HCT116 (cell line): ENCODE results near the gene CD34. TPM values are rescaled to one million over a fixed set of nuclear protein-coding genes. Genes with fewer than 3 reads are reported as not detected.

Experiments used
- ATAC-seq: fragments of 200-7000 bp; cut with Tn5 transposase; 2 replicates; pipeline ENCODE4 v1.9.1; 2020; ENCODE audit warnings: mild to moderate bottlenecking, moderate library complexity
- BruUV-seq: library from RNA; stranded (reverse); fragments of 400-500 nt; replicated peaks from 2 replicates; lab custom pipeline; 2021; lab: Mats Ljungman, UMichigan
- CTCF ChIA-PET: fragments of 300-600 bp; sonication (Branson Sonifier 250); formaldehyde crosslinking; loops from one replicate; lab custom pipeline; 2021; ENCODE audit warnings: antibody characterized with exemption; lab: Charles Lee
- POLR2A ChIA-PET: fragments of 300-600, 350-600 bp; sonication (Branson Sonifier 250); formaldehyde crosslinking; loops from one replicate; lab custom pipeline; 2021; ENCODE audit warnings: antibody characterized with exemption; lab: Charles Lee
- RAD21 ChIA-PET, 2 experiments: fragments of 300-600 bp; sonication (Branson Sonifier 250); formaldehyde crosslinking; loops; one replicate each; lab custom pipeline; 2023; ENCODE audit warnings: low total read pairs in 2 of 2; ENCODE audit not compliant: uncharacterized antibody in 2 of 2, unreplicated experiment in 2 of 2, low non-redundant PET in 1 of 2; lab: Charles Lee
- DNase-seq: peaks from one replicate; pipeline ENCODE4 v3.0.0-alpha.2; 2010; ENCODE audit warnings: low read depth, low spot score
- H2AFZ ChIP-seq: fragments of 200-600 bp; shearing (Covaris generic), sonication (generic); 2 replicates; pipeline ENCODE4 v1.6.1; 2017; ENCODE audit warnings: low read depth, mixed run types, mixed read lengths, antibody characterized with exemption, low read length; ENCODE audit not compliant: poor library complexity, severe bottlenecking
- H3K27ac ChIP-seq: 2 replicates; pipeline ENCODE4 v1.5.1; 2012; ENCODE audit warnings: low read depth, low read length
- H3K27me3 ChIP-seq: fragments of 200-600 bp; sonication (generic); 2 replicates; pipeline ENCODE4 v1.6.1; 2016; ENCODE audit warnings: mixed run types, low read length, mixed read lengths; ENCODE audit not compliant: insufficient read depth
- H3K36me3 ChIP-seq, 2 experiments: fragments of 200-500 bp in 1 of 2; fragments of 200-600 bp in 1 of 2; sonication (Bioruptor generic) in 1 of 2; sonication (generic) in 1 of 2; 2 replicates each; pipeline versions ENCODE4 v1.5.1 to v1.6.1; 2014 to 2016; ENCODE audit warnings: low read length in 2 of 2, inconsistent platforms in 1 of 2, mixed read lengths in 1 of 2, mixed run types in 1 of 2; ENCODE audit not compliant: insufficient read depth in 2 of 2, control insufficient read depth in 1 of 2
- H3K4me1 ChIP-seq, 2 experiments: fragments of 200-600 bp in 1 of 2; sonication (generic) in 1 of 2; 2 replicates each; pipeline versions ENCODE4 v1.5.1 to v1.6.1; 2012 to 2017; ENCODE audit warnings: low read length in 2 of 2, inconsistent platforms in 1 of 2, mild to moderate bottlenecking in 1 of 2, mixed read lengths in 1 of 2, mixed run types in 1 of 2, moderate library complexity in 1 of 2; ENCODE audit not compliant: insufficient read depth in 2 of 2, control insufficient read depth in 1 of 2
- H3K4me2 ChIP-seq: fragments of 200-600 bp; sonication (generic); 2 replicates; pipeline ENCODE4 v1.6.1; 2017; ENCODE audit warnings: mixed run types, low read length, mixed read lengths
- H3K4me3 ChIP-seq, 2 experiments: fragments of 200-600 bp in 1 of 2; sonication (generic) in 1 of 2; replicated peaks in 1 of 2; 2 replicates each; pipeline ENCODE4 v1.5.1; 2011 to 2016; ENCODE audit warnings: low read length in 2 of 2, control low read depth in 1 of 2, low read depth in 1 of 2, mild to moderate bottlenecking in 1 of 2, mixed read lengths in 1 of 2, mixed run types in 1 of 2
- H3K79me2 ChIP-seq: fragments of 200-600 bp; sonication (generic); 2 replicates; pipeline ENCODE4 v1.6.1; 2017; ENCODE audit warnings: mild to moderate bottlenecking, mixed run types, low read length, moderate library complexity, mixed read lengths; ENCODE audit not compliant: insufficient read depth
- H3K9ac ChIP-seq: fragments of 200-600 bp; sonication (generic); 2 replicates; pipeline ENCODE4 v1.6.1; 2016; ENCODE audit warnings: low read length, mixed read lengths
- H3K9me2 ChIP-seq: fragments of 200-600 bp; sonication (generic), shearing (Covaris generic); 2 replicates; pipeline ENCODE4 v1.6.1; 2017; ENCODE audit warnings: mixed run types, mild to moderate bottlenecking, moderate library complexity; ENCODE audit not compliant: insufficient read depth
- H3K9me3 ChIP-seq, 2 experiments: fragments of 200-500 bp in 1 of 2; fragments of 200-600 bp in 1 of 2; sonication (Bioruptor generic) in 1 of 2; sonication (generic) in 1 of 2; 2 replicates each; pipeline ENCODE4 v1.6.1; 2014 to 2017; ENCODE audit warnings: low read length in 2 of 2, mixed read lengths in 2 of 2, inconsistent platforms in 1 of 2, low read depth in 1 of 2, mild to moderate bottlenecking in 1 of 2, mixed run types in 1 of 2, moderate library complexity in 1 of 2; ENCODE audit not compliant: control insufficient read depth in 1 of 2, insufficient read depth in 1 of 2
- H4K20me1 ChIP-seq: fragments of 200-600 bp; sonication (generic), shearing (Covaris generic); 2 replicates; pipeline ENCODE4 v1.6.1; 2017; ENCODE audit warnings: mixed run types, mild to moderate bottlenecking, moderate library complexity; ENCODE audit not compliant: insufficient read depth
- ATF3 ChIP-seq: IDR thresholded peaks from 2 replicates; pipeline ENCODE4 v1.6.1; 2012
- EGR1 ChIP-seq: IDR thresholded peaks from 2 replicates; pipeline ENCODE4 v1.6.1; 2012; ENCODE audit warnings: low read depth
- ELF1 ChIP-seq: IDR thresholded peaks from 2 replicates; pipeline ENCODE4 v1.6.1; 2012; ENCODE audit warnings: low read depth, borderline replicate concordance
- EZH2 ChIP-seq: fragments of 200-600 bp; sonication (generic); IDR thresholded peaks from 2 replicates; pipeline ENCODE4 v1.6.1; 2017; ENCODE audit warnings: antibody characterized with exemption, mixed run types
- EZH2phosphoT487 ChIP-seq: fragments of 200-600 bp; IDR thresholded peaks from 2 replicates; pipeline ENCODE4 v1.6.1; 2018; ENCODE audit warnings: antibody characterized with exemption, borderline replicate concordance
- JUND ChIP-seq: IDR thresholded peaks from 2 replicates; pipeline ENCODE4 v1.6.1; 2012
- MAX ChIP-seq: IDR thresholded peaks from 2 replicates; pipeline ENCODE4 v1.6.1; 2012
- POLR2A ChIP-seq: IDR thresholded peaks from 2 replicates; pipeline ENCODE4 v1.7.0; 2011; ENCODE audit warnings: borderline replicate concordance; ENCODE audit not compliant: insufficient read depth, insufficient read length; ENCODE audit errors: extremely low read depth
- REST ChIP-seq: IDR thresholded peaks from 2 replicates; pipeline ENCODE4 v1.6.1; 2012; ENCODE audit warnings: low read depth
- SIN3A ChIP-seq: IDR thresholded peaks from 2 replicates; pipeline ENCODE4 v1.6.1; 2012; ENCODE audit warnings: low read depth
- SP1 ChIP-seq: IDR thresholded peaks from 2 replicates; pipeline ENCODE4 v1.6.1; 2012; ENCODE audit warnings: low read depth
- YY1 ChIP-seq: IDR thresholded peaks from 2 replicates; pipeline ENCODE4 v1.6.1; 2011; ENCODE audit warnings: low read length, low read depth, moderate library complexity, mild to moderate bottlenecking; ENCODE audit not compliant: insufficient replicate concordance; ENCODE audit errors: extremely low read depth
- ZBTB33 ChIP-seq: IDR thresholded peaks from 2 replicates; pipeline ENCODE4 v1.6.1; 2011; ENCODE audit warnings: mild to moderate bottlenecking, low read length, moderate library complexity; ENCODE audit not compliant: insufficient replicate concordance; ENCODE audit errors: extremely low read depth
- ZFX ChIP-seq: fragments of 450-650 bp; IDR thresholded peaks from 2 replicates; pipeline ENCODE4 v1.6.1; 2017
- intact Hi-C: fragments of 100-400 bp; cut with micrococcal nuclease; formaldehyde crosslinking; loops from 2 replicates; pipeline ENCODE4 v1.10.0; 2022
- total RNA-seq: library from RNA; stranded (reverse); gene quantifications from one replicate; pipeline ENCODE4 v1.2.1, GENCODE V29; 2021; ENCODE audit not compliant: unreplicated experiment

Gene CD34
- total RNA-seq, 1 experiment from 2014 or later = 0.07 TPM

- intact Hi-C loops = no loop called here
- Histone ChIP-seq H3K27ac (no peak overlapping the region), H3K9me3 (no peaks in the 10 kb centered on the region), H3K9ac (no peak overlapping the region), H3K79me2 (peaks cover 43% of the 10 kb centered on the region), H2AFZ (no peak overlapping the region), H3K27me3 (no peaks in the 10 kb centered on the region), H4K20me1 (peaks cover 4% of the 10 kb centered on the region; the same call in 1 of the 2 replicates), H3K4me1 (no peaks in the 10 kb centered on the region), H3K36me3 (0 out of 4 replicates have a peak, but pooled peaks cover 0 to 4% of the 10 kb centered on the region in 2 experiments), H3K9me2 (no peaks in the 10 kb centered on the region), H3K4me3 (no peak overlapping the region), H3K4me2 (no peak overlapping the region)
- TF ChIP-seq ELF1 (no peak), ATF3 (no peak), JUND (no peak), EZH2phosphoT487 (no peak), REST (no peak), MAX (no peak), YY1 (no peak), SIN3A (no peak), EZH2 (no peak), EGR1 (no peak), POLR2A (no peak), ZFX (no peak), ZBTB33 (no peak), SP1 (no peak)
- CTCF ChIA-PET = no interaction called here
- RAD21 ChIA-PET = no interaction called here
- BruUV-seq = no TSS peak
- POLR2A ChIA-PET = no interaction called here
- DNase-seq (no peak), ATAC-seq (no peak)
These were observed 54.5 kb downstream of the CD34 start for GRCh38 chr1:207856276-207857023.
